Mesenchymal stem cell (in vitro differentiated cells and primary cell): ENCODE results near the gene RNU6-1.

ENCODE experiments used
- DNase-seq: peaks from one replicate; pipeline ENCODE4 v3.0.0-alpha.2; 2013
- H2AFZ ChIP-seq: one replicate; pipeline ENCODE4 v1.6.1; 2013; ENCODE audit warnings: low read depth, mild to moderate bottlenecking, control low read depth, inconsistent platforms, low read length, moderate library complexity
- H2AK5ac ChIP-seq: 2 replicates; pipeline ENCODE4 v1.6.1; 2013; ENCODE audit warnings: low read length, moderate library complexity, mild to moderate bottlenecking, inconsistent platforms; ENCODE audit not compliant: severe bottlenecking
- H2BK120ac ChIP-seq: one replicate; pipeline ENCODE4 v1.6.1; 2013; ENCODE audit warnings: low read depth, mild to moderate bottlenecking, inconsistent platforms, low read length, moderate library complexity
- H2BK12ac ChIP-seq, 2 experiments: one replicate each; pipeline ENCODE4 v1.6.1; 2013; ENCODE audit warnings: inconsistent platforms in 2 of 2, low read length in 2 of 2, mild to moderate bottlenecking in 2 of 2, moderate library complexity in 2 of 2, control low read depth in 1 of 2
- H2BK15ac ChIP-seq: one replicate; pipeline ENCODE4 v1.6.1; 2013; ENCODE audit warnings: mild to moderate bottlenecking, low read depth, inconsistent platforms; ENCODE audit not compliant: poor library complexity, severe bottlenecking
- H2BK5ac ChIP-seq: 2 replicates; pipeline ENCODE4 v1.6.1; 2013; ENCODE audit warnings: low read depth, mild to moderate bottlenecking, low read length, control low read depth, inconsistent platforms; ENCODE audit not compliant: poor library complexity, severe bottlenecking
- H3K14ac ChIP-seq, 2 experiments: one replicate each; pipeline ENCODE4 v1.6.1; 2013; ENCODE audit warnings: inconsistent platforms in 2 of 2, low read length in 2 of 2, control low read depth in 1 of 2, mild to moderate bottlenecking in 1 of 2, moderate library complexity in 1 of 2
- H3K18ac ChIP-seq, 2 experiments: one replicate each; pipeline ENCODE4 v1.6.1; 2013; ENCODE audit warnings: inconsistent platforms in 2 of 2, low read length in 2 of 2, control low read depth in 1 of 2, low read depth in 1 of 2, mild to moderate bottlenecking in 1 of 2
- H3K23ac ChIP-seq, 2 experiments: one replicate each; pipeline ENCODE4 v1.6.1; 2013; ENCODE audit warnings: inconsistent platforms in 2 of 2, low read length in 2 of 2, mild to moderate bottlenecking in 2 of 2, moderate library complexity in 2 of 2, control low read depth in 1 of 2
- H3K27ac ChIP-seq: 2 replicates; pipeline ENCODE4 v1.5.1; 2013; ENCODE audit warnings: mild to moderate bottlenecking, moderate library complexity, low read length, control low read depth, inconsistent platforms; ENCODE audit not compliant: poor library complexity, severe bottlenecking
- H3K27me3 ChIP-seq, 2 experiments: 2 replicates each; pipeline versions ENCODE4 v1.6.1 to v1.7.0; 2013; ENCODE audit warnings: low read length in 2 of 2, mild to moderate bottlenecking in 2 of 2, moderate library complexity in 2 of 2, control low read depth in 1 of 2, inconsistent platforms in 1 of 2; ENCODE audit not compliant: control insufficient read depth in 1 of 2, insufficient read depth in 1 of 2
- H3K36me3 ChIP-seq, 2 experiments: 2 replicates each; pipeline versions ENCODE4 v1.6.1 to v1.7.0; 2013; ENCODE audit warnings: low read length in 2 of 2, control low read depth in 1 of 2, inconsistent platforms in 1 of 2, low read depth in 1 of 2, mild to moderate bottlenecking in 1 of 2; ENCODE audit not compliant: insufficient read depth in 2 of 2, control insufficient read depth in 1 of 2
- H3K4ac ChIP-seq, 2 experiments: one replicate each; pipeline ENCODE4 v1.6.1; 2013; ENCODE audit warnings: inconsistent platforms in 2 of 2, low read length in 2 of 2, mild to moderate bottlenecking in 2 of 2, moderate library complexity in 2 of 2, control low read depth in 1 of 2, low read depth in 1 of 2
- H3K4me1 ChIP-seq: 2 replicates; pipeline ENCODE4 v1.6.1; 2013; ENCODE audit warnings: low read depth, low read length, control low read depth; ENCODE audit not compliant: control insufficient read depth, insufficient read depth
- H3K4me2 ChIP-seq: 2 replicates; pipeline ENCODE4 v1.6.1; 2013; ENCODE audit warnings: low read length, mild to moderate bottlenecking, inconsistent platforms; ENCODE audit not compliant: poor library complexity, severe bottlenecking
- H3K4me3 ChIP-seq, 2 experiments: 2 replicates each; pipeline versions ENCODE4 v1.5.1 to v1.7.0; 2013; ENCODE audit warnings: low read length in 2 of 2, mild to moderate bottlenecking in 2 of 2, control low read depth in 1 of 2, low read depth in 1 of 2; ENCODE audit not compliant: insufficient read depth in 1 of 2
- H3K79me1 ChIP-seq: replicated peaks from 2 replicates; pipeline ENCODE4 v1.6.1; 2013; ENCODE audit warnings: mild to moderate bottlenecking, control low read depth, low read length, inconsistent platforms; ENCODE audit not compliant: poor library complexity, severe bottlenecking
- H3K9ac ChIP-seq: 2 replicates; pipeline ENCODE4 v1.7.0; 2013; ENCODE audit warnings: mild to moderate bottlenecking, low read length, moderate library complexity
- H3K9me3 ChIP-seq: 2 replicates; pipeline ENCODE4 v1.7.0; 2013; ENCODE audit warnings: mild to moderate bottlenecking, low read length; ENCODE audit not compliant: control insufficient read depth
- H4K8ac ChIP-seq: one replicate; pipeline ENCODE4 v1.6.1; 2013; ENCODE audit warnings: inconsistent platforms, mild to moderate bottlenecking, low read length, moderate library complexity
- H4K91ac ChIP-seq: one replicate; pipeline ENCODE4 v1.6.1; 2013; ENCODE audit warnings: mild to moderate bottlenecking, low read length, inconsistent platforms
- WGBS: methylation state at CpG from one replicate; pipeline ENCODE4 v1.1.7; 2013; ENCODE audit warnings: mixed read lengths; 5-methylcytosine and 5-hydroxymethylcytosine counted together

Gene RNU6-1

DNA sequence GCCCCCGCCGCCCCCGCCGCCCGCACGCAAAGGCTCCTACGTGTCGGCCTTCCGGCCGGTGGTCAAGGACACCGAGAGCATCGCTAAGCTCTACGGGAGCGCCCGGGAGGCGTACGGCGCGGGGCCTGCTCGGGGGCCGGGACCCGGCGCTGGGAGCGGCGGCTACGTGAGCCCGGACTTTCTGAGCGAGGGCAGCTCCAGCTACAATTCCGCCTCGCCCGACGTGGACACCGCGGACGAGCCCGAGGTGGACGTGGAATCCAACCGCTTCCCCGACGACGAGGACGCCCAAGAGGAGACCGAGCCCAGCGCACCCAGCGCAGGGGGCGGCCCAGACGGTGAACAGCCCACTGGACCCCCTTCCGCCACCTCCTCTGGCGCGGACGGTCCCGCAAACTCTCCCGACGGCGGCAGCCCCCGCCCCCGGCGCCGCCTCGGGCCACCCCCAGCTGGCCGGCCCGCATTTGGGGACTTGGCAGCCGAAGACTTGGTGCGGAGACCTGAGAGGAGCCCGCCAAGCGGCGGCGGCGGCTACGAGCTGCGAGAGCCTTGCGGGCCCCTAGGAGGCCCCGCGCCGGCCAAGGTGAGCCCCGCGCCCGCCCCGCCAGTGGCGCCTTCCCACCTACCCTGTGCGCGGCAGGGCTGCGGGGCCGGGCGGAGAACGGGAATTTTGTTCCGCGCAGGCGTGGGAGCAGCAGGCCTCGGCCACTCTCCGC is 12.1 kb downstream of the RNU6-1 start:
- no peaks in the 10 kb centered on the region for H3K79me1 ChIP-seq
- H3K23ac ChIP-seq, result peak overlapping the region in 1 of 2 experiments; percentile 73
- no peak for DNase-seq
- no peaks in the 10 kb centered on the region for H3K9me3 ChIP-seq
- H2BK120ac ChIP-seq, result no peak overlapping the region
- peaks cover 26% of the 10 kb centered on the region for H3K4me1 ChIP-seq
- H4K8ac ChIP-seq, result no peak overlapping the region
- no peak overlapping the region for H3K14ac ChIP-seq
- no peak overlapping the region for H3K27ac ChIP-seq
- peaks cover 85 to 86% of the 10 kb centered on the region in 2 experiments for H3K27me3 ChIP-seq
- H3K4ac ChIP-seq, result no peak overlapping the region
- no peak overlapping the region for H2BK12ac ChIP-seq
- no peak overlapping the region for H3K4me3 ChIP-seq
- no peak overlapping the region for H3K18ac ChIP-seq
- H2AFZ ChIP-seq, result no peak overlapping the region
- 6% methylated on average over 75 of the region's 91 CpGs for WGBS
- no peak overlapping the region for H2AK5ac ChIP-seq
- no peak overlapping the region for H3K9ac ChIP-seq
- no peak overlapping the region for H2BK5ac ChIP-seq
- H3K4me2 ChIP-seq, result no peak overlapping the region
- peak overlapping the region; percentile 63 for H2BK15ac ChIP-seq
- no peaks in the 10 kb centered on the region for H3K36me3 ChIP-seq
- H4K91ac ChIP-seq, result no peak overlapping the region

DNA sequence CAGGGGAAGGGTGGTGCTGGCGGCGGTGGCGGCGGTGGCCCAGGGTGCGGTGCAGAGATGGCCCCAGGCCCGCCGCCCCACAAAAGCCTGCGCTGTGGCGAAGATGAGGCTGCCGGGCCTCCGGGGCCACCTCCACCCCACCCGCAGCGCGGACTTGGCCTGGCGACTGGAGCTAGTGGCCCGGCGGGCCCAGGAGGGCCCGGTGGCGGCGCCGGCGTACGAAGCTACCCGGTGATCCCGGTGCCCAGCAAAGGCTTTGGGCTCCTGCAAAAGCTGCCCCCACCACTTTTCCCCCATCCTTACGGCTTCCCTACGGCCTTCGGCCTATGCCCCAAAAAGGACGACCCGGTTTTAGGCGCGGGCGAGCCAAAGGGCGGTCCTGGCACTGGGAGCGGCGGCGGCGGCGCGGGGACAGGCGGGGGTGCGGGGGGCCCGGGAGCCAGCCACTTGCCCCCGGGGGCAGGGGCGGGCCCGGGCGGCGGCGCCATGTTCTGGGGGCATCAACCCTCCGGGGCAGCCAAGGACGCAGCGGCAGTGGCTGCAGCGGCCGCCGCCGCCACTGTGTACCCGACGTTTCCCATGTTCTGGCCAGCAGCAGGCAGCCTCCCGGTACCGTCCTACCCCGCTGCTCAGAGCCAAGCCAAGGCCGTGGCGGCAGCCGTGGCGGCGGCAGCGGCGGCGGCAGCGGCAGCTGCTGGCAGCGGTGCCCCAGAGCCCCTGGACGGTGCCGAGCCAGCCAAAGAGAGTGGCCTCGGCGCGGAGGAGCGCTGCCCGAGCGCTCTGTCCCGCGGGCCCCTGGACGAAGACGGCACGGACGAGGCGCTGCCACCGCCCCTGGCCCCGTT is 12.9 kb downstream of the RNU6-1 start:
- Histone ChIP-seq H3K27me3 (peaks cover 85 to 86% of the 10 kb centered on the region in 2 experiments), H3K4me3 (peak overlapping the region in 1 of 2 experiments; percentile 35), H3K18ac (no peak overlapping the region), H3K4me2 (no peak overlapping the region), H3K9me3 (no peaks in the 10 kb centered on the region), H2BK12ac (no peak overlapping the region), H2BK15ac (no peak overlapping the region), H3K27ac (no peak overlapping the region), H2BK5ac (no peak overlapping the region), H3K23ac (no peak overlapping the region), H3K79me1 (no peaks in the 10 kb centered on the region), H4K91ac (no peak overlapping the region), H3K4me1 (peaks cover 25% of the 10 kb centered on the region), H2AK5ac (no peak overlapping the region), H3K14ac (no peak overlapping the region), H2AFZ (no peak overlapping the region), H3K36me3 (no peaks in the 10 kb centered on the region), H2BK120ac (no peak overlapping the region), H3K9ac (no peak overlapping the region), H4K8ac (no peak overlapping the region), H3K4ac (no peak overlapping the region)
- WGBS, result 5% methylated on average over 69 of the region's 88 CpGs
- DNase-seq, result no peak

DNA sequence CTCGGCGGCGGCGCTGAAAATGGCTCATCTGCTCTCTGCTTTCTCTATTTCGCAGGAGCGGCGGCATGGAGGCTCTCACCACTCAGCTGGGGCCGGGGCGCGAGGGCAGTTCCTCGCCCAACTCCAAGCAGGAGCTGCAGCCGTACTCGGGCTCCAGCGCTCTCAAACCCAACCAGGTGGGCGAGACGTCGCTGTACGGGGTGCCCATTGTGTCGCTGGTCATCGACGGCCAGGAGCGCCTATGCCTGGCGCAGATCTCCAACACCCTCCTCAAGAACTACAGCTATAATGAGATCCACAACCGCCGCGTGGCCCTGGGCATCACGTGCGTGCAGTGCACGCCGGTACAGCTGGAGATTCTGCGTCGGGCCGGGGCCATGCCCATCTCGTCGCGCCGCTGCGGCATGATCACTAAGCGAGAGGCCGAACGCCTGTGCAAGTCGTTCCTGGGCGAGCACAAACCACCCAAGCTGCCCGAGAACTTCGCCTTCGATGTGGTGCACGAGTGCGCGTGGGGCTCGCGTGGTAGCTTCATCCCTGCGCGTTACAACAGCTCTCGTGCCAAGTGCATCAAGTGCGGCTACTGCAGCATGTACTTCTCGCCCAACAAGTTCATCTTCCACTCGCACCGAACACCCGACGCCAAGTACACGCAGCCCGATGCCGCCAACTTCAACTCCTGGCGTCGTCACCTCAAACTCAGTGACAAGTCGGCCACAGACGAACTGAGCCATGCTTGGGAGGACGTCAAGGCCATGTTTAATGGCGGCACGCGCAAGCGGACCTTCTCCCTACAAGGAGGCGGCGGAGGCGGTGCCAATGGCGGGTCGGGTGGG is 13.7 kb downstream of the RNU6-1 start:
- peak overlapping the region; percentile 35 to 71 for H3K4me3 ChIP-seq
- no peak overlapping the region for H2BK5ac ChIP-seq
- peaks cover 86 to 88% of the 10 kb centered on the region in 2 experiments for H3K27me3 ChIP-seq
- H3K27ac ChIP-seq, result no peak overlapping the region
- no peak overlapping the region for H2BK120ac ChIP-seq
- no peaks in the 10 kb centered on the region for H3K79me1 ChIP-seq
- DNase-seq, result no peak
- no peak overlapping the region for H4K91ac ChIP-seq
- no peak overlapping the region for H2AFZ ChIP-seq
- H3K4ac ChIP-seq, result no peak overlapping the region
- no peak overlapping the region for H2AK5ac ChIP-seq
- no peak overlapping the region for H4K8ac ChIP-seq
- no peak overlapping the region for H3K14ac ChIP-seq
- peak overlapping the region; percentile 7 for H3K4me2 ChIP-seq
- no peak overlapping the region for H3K9ac ChIP-seq
- H3K4me1 ChIP-seq, result peaks cover 25% of the 10 kb centered on the region
- H3K23ac ChIP-seq, result peak overlapping the region in 1 of 2 experiments; percentile 15
- H3K36me3 ChIP-seq, result no peaks in the 10 kb centered on the region
- H2BK15ac ChIP-seq, result no peak overlapping the region
- H3K9me3 ChIP-seq, result no peaks in the 10 kb centered on the region
- H2BK12ac ChIP-seq, result no peak overlapping the region
- no peak overlapping the region for H3K18ac ChIP-seq
- 12% methylated on average over 77 of the region's 77 CpGs for WGBS
